DND-41 (cell line): ENCODE results near the gene IL2RG.

Source experiments
- ATAC-seq: fragments of 200-7000 bp; cut with Tn5 transposase; 3 replicates; pipeline ENCODE4 v1.9.1; 2021; ENCODE audit warnings: low read depth; ENCODE audit not compliant: insufficient read depth
- DNase-seq: peaks from one replicate; pipeline ENCODE4 v3.0.0-alpha.2; 2020
- H2AFZ ChIP-seq: 2 replicates; pipeline ENCODE4 v1.6.0; 2012; ENCODE audit warnings: low read depth, low read length
- H3K27ac ChIP-seq: 2 replicates; pipeline ENCODE4 v1.5.1; 2012; ENCODE audit warnings: low read length, inconsistent platforms
- H3K27me3 ChIP-seq: fragments of 200-600 bp; sonication (generic); 2 replicates; pipeline ENCODE4 v1.6.0; 2012; ENCODE audit warnings: low read length, mild to moderate bottlenecking, inconsistent platforms; ENCODE audit not compliant: insufficient read depth, poor library complexity
- H3K36me3 ChIP-seq: 2 replicates; pipeline ENCODE4 v1.5.1; 2012; ENCODE audit warnings: low read length, inconsistent platforms; ENCODE audit not compliant: insufficient read depth
- H3K4me1 ChIP-seq: 2 replicates; pipeline ENCODE4 v1.5.1; 2012; ENCODE audit warnings: mild to moderate bottlenecking, low read length; ENCODE audit not compliant: insufficient read depth
- H3K4me2 ChIP-seq: 2 replicates; pipeline ENCODE4 v1.6.0; 2012; ENCODE audit warnings: mild to moderate bottlenecking, moderate library complexity, low read length, inconsistent platforms; ENCODE audit not compliant: insufficient read depth
- H3K4me3 ChIP-seq, 2 experiments: fragments of 200-600 bp in 1 of 2; shearing (Covaris generic) in 1 of 2; 2 replicates each; pipeline ENCODE4 v1.5.1; 2012 to 2016; ENCODE audit warnings: inconsistent platforms in 2 of 2, low read length in 2 of 2, mild to moderate bottlenecking in 2 of 2, low read depth in 1 of 2, moderate library complexity in 1 of 2
- H3K79me2 ChIP-seq: 2 replicates; pipeline ENCODE4 v1.6.0; 2012; ENCODE audit warnings: low read length, inconsistent platforms; ENCODE audit not compliant: insufficient read depth
- H3K9ac ChIP-seq: 2 replicates; pipeline ENCODE4 v1.6.0; 2012; ENCODE audit warnings: low read depth, mild to moderate bottlenecking, inconsistent platforms, low read length, moderate library complexity
- H3K9me3 ChIP-seq: 2 replicates; pipeline ENCODE4 v1.5.1; 2012; ENCODE audit warnings: low read length, moderate library complexity, mild to moderate bottlenecking, inconsistent platforms; ENCODE audit not compliant: insufficient read depth, severe bottlenecking
- H4K20me1 ChIP-seq: 2 replicates; pipeline ENCODE4 v1.6.0; 2012; ENCODE audit warnings: low read length; ENCODE audit not compliant: insufficient read depth
- CTCF ChIP-seq: IDR thresholded peaks from 2 replicates; pipeline ENCODE4 v1.5.1; 2012; ENCODE audit warnings: borderline replicate concordance, low read length, moderate library complexity, mild to moderate bottlenecking; ENCODE audit not compliant: poor library complexity, severe bottlenecking; ENCODE audit errors: extremely low read depth
- EZH2 ChIP-seq: IDR thresholded peaks from 3 replicates; pipeline ENCODE4 v1.6.1; 2012; ENCODE audit warnings: borderline replicate concordance, low read depth, mild to moderate bottlenecking, moderate library complexity, low read length, inconsistent platforms; ENCODE audit not compliant: severe bottlenecking

The IL2RG gene

DNA sequence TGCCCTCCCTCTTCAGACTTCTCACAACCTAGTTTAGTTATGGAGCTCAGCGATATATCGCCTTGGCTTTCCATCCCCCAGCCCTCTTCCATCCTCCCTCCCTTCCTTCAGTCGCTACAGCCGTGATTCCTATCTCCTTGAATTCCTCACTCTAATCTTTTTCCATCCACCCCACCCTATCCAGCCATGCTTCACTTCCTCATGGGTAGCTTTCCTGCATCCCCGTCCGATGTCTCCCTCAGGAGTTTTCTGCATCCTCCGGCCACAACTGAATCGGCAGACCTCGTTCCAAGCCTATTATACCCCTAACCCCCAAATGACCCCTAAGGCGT is 43.7 kb downstream of the IL2RG start:
- no peak for DNase-seq
- Histone ChIP-seq H2AFZ (peak overlapping the region; percentile 83), H3K9me3 (no peaks in the 10 kb centered on the region), H3K9ac (peak overlapping the region; percentile 70), H3K27me3 (no peaks in the 10 kb centered on the region), H3K4me2 (peak overlapping the region; percentile 77), H4K20me1 (no peaks in the 10 kb centered on the region), H3K36me3 (peaks cover 15% of the 10 kb centered on the region; the same call in 1 of the 2 replicates), H3K4me3 (peak overlapping the region; percentile 65 to 90), H3K27ac (peak overlapping the region; percentile 85), H3K4me1 (peaks cover 23% of the 10 kb centered on the region), H3K79me2 (peaks cover 38% of the 10 kb centered on the region)
- ATAC-seq = peak; percentile 1; the same call in 1 of the 3 replicates
- TF ChIP-seq EZH2 (no peak), CTCF (no peak)

- H3K4me3 ChIP-seq = peak overlapping the region; percentile 65 to 90; a peak in 3 of 4 replicates
- TF ChIP-seq EZH2 (no peak), CTCF (no peak)
Measured at GRCh38 chrX:71067089-71067488, 44.3 kb downstream of the IL2RG start.

DNA sequence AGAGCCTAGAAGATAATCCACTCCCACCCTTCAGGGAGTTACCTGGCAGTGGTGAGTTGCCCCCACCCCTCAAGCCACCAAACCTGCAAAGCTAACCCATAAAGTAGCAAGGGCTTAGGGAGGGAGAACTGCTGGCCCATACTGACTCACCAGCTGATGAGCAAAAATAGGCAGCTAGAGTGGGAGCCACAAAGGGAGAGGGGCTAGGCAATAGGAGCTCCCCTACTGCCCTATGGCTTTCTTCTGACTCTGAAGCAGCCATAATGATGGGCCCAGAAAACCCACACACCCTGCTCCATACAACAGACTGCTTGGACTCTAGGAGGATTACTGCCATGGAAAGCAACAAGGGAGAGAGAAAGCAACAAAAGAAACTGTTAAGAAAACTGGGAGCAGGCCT is 51.2 kb downstream of the IL2RG start:
- H3K79me2 ChIP-seq = peaks cover 13% of the 10 kb centered on the region; the same call in 1 of the 2 replicates
- no peak overlapping the region for H3K4me2 ChIP-seq
- H3K27me3 ChIP-seq = no peaks in the 10 kb centered on the region
- no peak for TF ChIP-seq EZH2
- TF ChIP-seq CTCF = no peak
- peaks cover 52% of the 10 kb centered on the region for H3K36me3 ChIP-seq
- no peak for ATAC-seq
- H4K20me1 ChIP-seq = no peaks in the 10 kb centered on the region
- H3K9ac ChIP-seq = no peak overlapping the region
- no peak overlapping the region for H2AFZ ChIP-seq
- no peaks in the 10 kb centered on the region for H3K9me3 ChIP-seq
- H3K4me1 ChIP-seq = no peaks in the 10 kb centered on the region
- H3K4me3 ChIP-seq = no peak overlapping the region
- H3K27ac ChIP-seq = no peak overlapping the region
- no peak for DNase-seq

More at GRCh38 chrX:71067089-71067488, 44.3 kb downstream of the IL2RG start:
- ATAC-seq (no peak), DNase-seq (no peak)
- Histone ChIP-seq H3K4me1 (peaks cover 23% of the 10 kb centered on the region), H3K79me2 (peaks cover 38% of the 10 kb centered on the region), H3K27ac (peak overlapping the region; percentile 85), H2AFZ (no peak overlapping the region), H3K4me2 (peak overlapping the region; percentile 77), H4K20me1 (no peaks in the 10 kb centered on the region), H3K36me3 (peaks cover 18% of the 10 kb centered on the region; the same call in 1 of the 2 replicates), H3K9me3 (no peaks in the 10 kb centered on the region), H3K27me3 (no peaks in the 10 kb centered on the region), H3K9ac (peak overlapping the region; percentile 70)
